AG04449 (cell line): Measurements from ENCODE around the gene TMPRSS6.

Source experiments
- CTCF ChIA-PET: fragments of 350-600 bp; formaldehyde crosslinking; extraction: SDS; loops from one replicate; lab custom pipeline; 2021; ENCODE audit warnings: antibody characterized with exemption; lab: Yijun Ruan, JAX
- POLR2A ChIA-PET: fragments of 400-600, 350-600 bp; formaldehyde crosslinking; extraction: SDS; loops from one replicate; lab custom pipeline; 2020; ENCODE audit warnings: antibody characterized with exemption, inconsistent platforms; lab: Yijun Ruan, JAX
- DNase-seq: peaks from one replicate; pipeline ENCODE4 v3.0.0-alpha.2; 2010; ENCODE audit warnings: low read depth, low spot score
- H3K4me3 ChIP-seq: 2 replicates; pipeline ENCODE4 v1.5.1; 2011; ENCODE audit warnings: low read depth, mild to moderate bottlenecking, control low read depth, low read length
- CTCF ChIP-seq: IDR thresholded peaks from one replicate; pipeline ENCODE4 v1.5.1; 2011; ENCODE audit warnings: mild to moderate bottlenecking, moderate library complexity, low read length, control low read depth, inconsistent platforms; ENCODE audit not compliant: insufficient read depth; ENCODE audit errors: missing control alignments

The TMPRSS6 gene

GRCh38 chr22:37137903-37138665 is 28.6 kb upstream of the TMPRSS6 start:
- DNase-seq = no peak
- POLR2A ChIA-PET = no interaction called here

GRCh38 chr22:37137131-37137530 is 27.6 kb upstream of the TMPRSS6 start:
- no peak for TF ChIP-seq CTCF
- ChIA-PET POLR2A (no interaction called here), CTCF (interaction anchor here (1.6 kb wide), 1 partner anchor 14 kb away, joined by 4 read pairs; no protein-coding TSS in a partner anchor)
- no peak overlapping the region for H3K4me3 ChIP-seq
- no peak for DNase-seq

More at GRCh38 chr22:37137903-37138665, 28.6 kb upstream of the TMPRSS6 start:
- TF ChIP-seq CTCF = no peak
- H3K4me3 ChIP-seq = no peak overlapping the region
- CTCF ChIA-PET = no interaction called here

- TF ChIP-seq CTCF = no peak
- ChIA-PET POLR2A (no interaction called here), CTCF (no interaction called here)
- no peak overlapping the region for H3K4me3 ChIP-seq
- no peak for DNase-seq
Observed at GRCh38 chr22:37135023-37135422, 25.5 kb upstream of the TMPRSS6 start.

GRCh38 chr22:37133304-37134018 is 23.9 kb upstream of the TMPRSS6 start:
- CTCF ChIA-PET = interaction anchor here (1.3 kb wide), 1 partner anchor 11 kb away, joined by 3 read pairs; no protein-coding TSS in a partner anchor
- H3K4me3 ChIP-seq = no peak overlapping the region
- TF ChIP-seq CTCF = no peak
- no peak for DNase-seq
- POLR2A ChIA-PET = no interaction called here

- no peak overlapping the region for H3K4me3 ChIP-seq
- TF ChIP-seq CTCF = no peak
- ChIA-PET CTCF (interaction anchor here (1.3 kb wide), 1 partner anchor 10 kb away, joined by 3 read pairs; no protein-coding TSS in a partner anchor), POLR2A (no interaction called here)
- DNase-seq = no peak
Observed at GRCh38 chr22:37132773-37133172, 23.3 kb upstream of the TMPRSS6 start.

GRCh38 chr22:37129866-37130441 is 20.4 kb upstream of the TMPRSS6 start:
- POLR2A ChIA-PET = no interaction called here
- no peak for DNase-seq
- CTCF ChIA-PET = no interaction called here
- TF ChIP-seq CTCF = no peak
- no peak overlapping the region for H3K4me3 ChIP-seq
